Thyroid gland (tissue), 4 donors: ENCODE data around the gene DAGLA. TPM values are rescaled to one million over a fixed set of nuclear protein-coding genes. Genes with fewer than 3 reads are reported as not detected.

Experiments used
- DNase-seq, 2 donors: peaks; one replicate each; pipeline ENCODE4 v3.0.0-alpha.2; 2019
- H3K27ac ChIP-seq, 3 donors: fragments of 200-600 bp; sonication (generic); 1 replicate in 2 of 3; 2 replicates in 1 of 3; pipeline ENCODE4 v1.5.1; 2016 to 2019; ENCODE audit warnings: mild to moderate bottlenecking in 1 of 3, moderate library complexity in 1 of 3
- H3K27me3 ChIP-seq: fragments of 200-600 bp; sonication (generic); one replicate; pipeline ENCODE4 v1.5.1; 2019
- H3K36me3 ChIP-seq, 2 donors: fragments of 200-600 bp; sonication (generic); one replicate each; pipeline ENCODE4 v1.5.1; 2016 to 2019
- H3K4me1 ChIP-seq, 2 donors: fragments of 200-600 bp; sonication (generic); one replicate each; pipeline ENCODE4 v1.5.1; 2017 to 2019
- H3K4me3 ChIP-seq, 3 donors: fragments of 200-600 bp; sonication (generic); replicated peaks in 1 of 3; 1 replicate in 2 of 3; 2 replicates in 1 of 3; pipeline ENCODE4 v1.5.1; 2016; ENCODE audit warnings: mild to moderate bottlenecking in 1 of 3
- H3K9me3 ChIP-seq: fragments of 200-600 bp; sonication (generic); one replicate; pipeline ENCODE4 v1.5.1; 2017
- CTCF ChIP-seq, 6 experiments: fragments of 200-600 bp in 3 of 6; fragments of 450-650 bp in 3 of 6; sonication (generic) in 3 of 6; IDR thresholded peaks; one replicate each; pipeline ENCODE4 v1.5.1; 2016 to 2019; ENCODE audit warnings: antibody characterized with exemption in 6 of 6, mild to moderate bottlenecking in 2 of 6, inconsistent platforms in 1 of 6, moderate library complexity in 1 of 6
- POLR2A ChIP-seq, 2 donors: fragments of 450-650 bp; IDR thresholded peaks; one replicate each; pipeline ENCODE4 v1.6.1; 2017; ENCODE audit warnings: antibody characterized with exemption in 2 of 2, mild to moderate bottlenecking in 2 of 2, moderate library complexity in 1 of 2
- WGBS, 2 donors: methylation state at CpG; one replicate each; pipeline ENCODE4 v1.1.5; 2017; 5-methylcytosine and 5-hydroxymethylcytosine counted together
- intact Hi-C: fragments of 100-400 bp; cut with DNase I; formaldehyde crosslinking; loops from one replicate; pipeline ENCODE4 v1.15.1; 2023
- total RNA-seq, 4 donors: library from RNA; depleted of rRNA; stranded (reverse); fragments of >200 nt; gene quantifications; one replicate each; pipeline ENCODE4 v1.2.3, GENCODE V29; 2016

DAGLA gene
- total RNA-seq, 4 donors from 2014 or later, result 1.7 to 2.8 (median 1.9) TPM

GRCh38 chr11:61753672-61754071, 73.5 kb downstream of the DAGLA start:
- H3K27ac ChIP-seq, result no peak overlapping the region

GRCh38 chr11:61754534-61755482, 74.6 kb downstream of the DAGLA start:
- Histone ChIP-seq H3K27ac (no peak overlapping the region), H3K4me1 (peaks cover 5 to 8% of the 10 kb centered on the region in 2 donors), H3K4me3 (no peak overlapping the region), H3K36me3 (no peaks in the 10 kb centered on the region), H3K27me3 (no peaks in the 10 kb centered on the region), H3K9me3 (no peaks in the 10 kb centered on the region)
- intact Hi-C loops, result no loop called here
- 82 to 94% methylated on average over 15 to 23 of the region's 31 CpGs for WGBS, 2 donors
- TF ChIP-seq CTCF (IDR thresholded peaks at IDR 0.05) (no peak), POLR2A (IDR thresholded peaks at IDR 0.05) (no peak)
- no peak for DNase-seq

More at GRCh38 chr11:61753672-61754071, 73.5 kb downstream of the DAGLA start:
- intact Hi-C loops, result no loop called here
- 82 to 83% methylated on average over 5 of the region's 5 CpGs for WGBS, 2 donors
- Histone ChIP-seq H3K9me3 (no peaks in the 10 kb centered on the region), H3K36me3 (no peaks in the 10 kb centered on the region), H3K27me3 (no peaks in the 10 kb centered on the region), H3K4me3 (no peak overlapping the region), H3K4me1 (peaks cover 5 to 8% of the 10 kb centered on the region in 2 donors)
- DNase-seq, result no peak
- TF ChIP-seq POLR2A (IDR thresholded peaks at IDR 0.05) (no peak), CTCF (IDR thresholded peaks at IDR 0.05) (no peak)

GRCh38 chr11:61756147-61756451, 75.9 kb downstream of the DAGLA start:
- H3K9me3 ChIP-seq, result no peaks in the 10 kb centered on the region
- H3K27ac ChIP-seq, result no peak overlapping the region
- WGBS, 2 donors, result 74 to 75% methylated on average over 4 of the region's 4 CpGs
- no peaks in the 10 kb centered on the region for H3K27me3 ChIP-seq
- peaks cover 5 to 8% of the 10 kb centered on the region in 2 donors for H3K4me1 ChIP-seq
- no peak overlapping the region for H3K4me3 ChIP-seq
- H3K36me3 ChIP-seq, result no peaks in the 10 kb centered on the region
- no peak for DNase-seq
- intact Hi-C loops, result no loop called here
- TF ChIP-seq CTCF (IDR thresholded peaks at IDR 0.05) (no peak), POLR2A (IDR thresholded peaks at IDR 0.05) (no peak)

- H3K27ac ChIP-seq, result no peak overlapping the region
- DNase-seq, result no peak
- no peak overlapping the region for H3K4me3 ChIP-seq
- H3K9me3 ChIP-seq, result no peaks in the 10 kb centered on the region
- intact Hi-C loops, result no loop called here
- H3K27me3 ChIP-seq, result no peaks in the 10 kb centered on the region
- TF ChIP-seq CTCF (IDR thresholded peaks at IDR 0.05), result no peak
- TF ChIP-seq POLR2A (IDR thresholded peaks at IDR 0.05), result no peak
- peaks cover 5 to 8% of the 10 kb centered on the region in 2 donors for H3K4me1 ChIP-seq
- H3K36me3 ChIP-seq, result no peaks in the 10 kb centered on the region
- 76 to 82% methylated on average over 3 to 9 of the region's 9 CpGs for WGBS, 2 donors
Measured at GRCh38 chr11:61756452-61757212, 76.4 kb downstream of the DAGLA start.
